Transverse colon (tissue), 3 donors: ENCODE data around the gene NCS1.

Source experiments
- EP300 ChIP-seq: sonication (generic); formaldehyde crosslinking; IDR thresholded peaks from one replicate; pipeline ENCODE4 v1.6.1; 2017; ENCODE audit warnings: antibody characterized with exemption, low read depth
- POLR2A ChIP-seq: fragments of 450-650 bp; IDR thresholded peaks from one replicate; pipeline ENCODE4 v1.6.1; 2016; ENCODE audit warnings: antibody characterized with exemption, mild to moderate bottlenecking, moderate library complexity
- TF ChIP-seq, protein P1 (sequence below), 5 experiments: fragments of 200-600 bp in 3 of 5; fragments of 450-650 bp in 2 of 5; sonication (generic) in 3 of 5; IDR thresholded peaks; 1 replicate in 2 of 5; 2 replicates in 3 of 5; pipeline ENCODE4 v1.5.1; 2016 to 2017; ENCODE audit warnings: antibody characterized with exemption in 5 of 5, inconsistent platforms in 3 of 5, mild to moderate bottlenecking in 2 of 5, moderate library complexity in 1 of 5

GRCh38 chr9:130222833-130223232, 50.6 kb downstream of the NCS1 start:
- TF ChIP-seq, protein P1, sequence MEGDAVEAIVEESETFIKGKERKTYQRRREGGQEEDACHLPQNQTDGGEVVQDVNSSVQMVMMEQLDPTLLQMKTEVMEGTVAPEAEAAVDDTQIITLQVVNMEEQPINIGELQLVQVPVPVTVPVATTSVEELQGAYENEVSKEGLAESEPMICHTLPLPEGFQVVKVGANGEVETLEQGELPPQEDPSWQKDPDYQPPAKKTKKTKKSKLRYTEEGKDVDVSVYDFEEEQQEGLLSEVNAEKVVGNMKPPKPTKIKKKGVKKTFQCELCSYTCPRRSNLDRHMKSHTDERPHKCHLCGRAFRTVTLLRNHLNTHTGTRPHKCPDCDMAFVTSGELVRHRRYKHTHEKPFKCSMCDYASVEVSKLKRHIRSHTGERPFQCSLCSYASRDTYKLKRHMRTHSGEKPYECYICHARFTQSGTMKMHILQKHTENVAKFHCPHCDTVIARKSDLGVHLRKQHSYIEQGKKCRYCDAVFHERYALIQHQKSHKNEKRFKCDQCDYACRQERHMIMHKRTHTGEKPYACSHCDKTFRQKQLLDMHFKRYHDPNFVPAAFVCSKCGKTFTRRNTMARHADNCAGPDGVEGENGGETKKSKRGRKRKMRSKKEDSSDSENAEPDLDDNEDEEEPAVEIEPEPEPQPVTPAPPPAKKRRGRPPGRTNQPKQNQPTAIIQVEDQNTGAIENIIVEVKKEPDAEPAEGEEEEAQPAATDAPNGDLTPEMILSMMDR (IDR thresholded peaks at IDR 0.05) = no peak
- TF ChIP-seq EP300 = no peak
- no peak for TF ChIP-seq POLR2A
